Fibroblast of mammary gland (primary cell): ENCODE measurements around the gene AMER1.

Experiments used
- DNase-seq: peaks from one replicate; pipeline ENCODE4 v3.0.0-alpha.2; 2010; ENCODE audit warnings: low read depth
- H3K4me3 ChIP-seq: 2 replicates; pipeline ENCODE4 v1.5.1; 2011; ENCODE audit warnings: low read depth, mild to moderate bottlenecking, low read length, moderate library complexity; ENCODE audit not compliant: control insufficient read depth
- CTCF ChIP-seq: conservative IDR thresholded peaks from 2 replicates; pipeline ENCODE4 v1.5.1; 2011; ENCODE audit warnings: low read depth, low read length, inconsistent platforms; ENCODE audit not compliant: control insufficient read depth, insufficient read depth

Gene AMER1

GRCh38 chrX:64192673-64193072 is 12.8 kb downstream of the AMER1 start:
- TF ChIP-seq CTCF: no peak
- H3K4me3 ChIP-seq: no peak overlapping the region
- DNase-seq: no peak

GRCh38 chrX:64192040-64192439 is 13.5 kb downstream of the AMER1 start:
- no peak overlapping the region for H3K4me3 ChIP-seq
- TF ChIP-seq CTCF: no peak
- DNase-seq: no peak

- no peak overlapping the region for H3K4me3 ChIP-seq
- DNase-seq: no peak
- no peak for TF ChIP-seq CTCF
These were observed 14.1 kb downstream of the AMER1 start for GRCh38 chrX:64191281-64192010.

- no peak for DNase-seq
- H3K4me3 ChIP-seq: no peak overlapping the region
- TF ChIP-seq CTCF: no peak
These were observed 15.3 kb downstream of the AMER1 start for GRCh38 chrX:64190136-64190740.

- DNase-seq: no peak
- H3K4me3 ChIP-seq: no peak overlapping the region
- no peak for TF ChIP-seq CTCF
These were observed 16.6 kb downstream of the AMER1 start for GRCh38 chrX:64188901-64189300.

GRCh38 chrX:64187762-64188150 is 17.8 kb downstream of the AMER1 start:
- TF ChIP-seq CTCF: no peak
- DNase-seq: no peak
- no peak overlapping the region for H3K4me3 ChIP-seq
